Neutrophil (primary cell): Measurements from ENCODE around the gene GCM1.
"Not testable (repeated sequence)": the region's sequence is repeated elsewhere in the genome, so short reads cannot be mapped to it uniquely, and the experiment has no call there.

ENCODE experiments used
- H3K27ac ChIP-seq: fragments of 200-600 bp; sonication (generic); 2 replicates; pipeline ENCODE4 v1.5.1; 2016; ENCODE audit warnings: mild to moderate bottlenecking, moderate library complexity
- H3K27me3 ChIP-seq: fragments of 200-600 bp; sonication (generic); 2 replicates; pipeline ENCODE4 v1.6.0; 2016; ENCODE audit warnings: mild to moderate bottlenecking
- H3K36me3 ChIP-seq: fragments of 200-600 bp; sonication (generic); 2 replicates; pipeline ENCODE4 v1.5.1; 2017
- H3K4me1 ChIP-seq, 2 experiments: fragments of 200-600 bp in 1 of 2; sonication (generic) in 1 of 2; 1 replicate in 1 of 2; 2 replicates in 1 of 2; pipeline versions ENCODE4 v1.5.1 to v1.6.1; 2013 to 2016; ENCODE audit warnings: low read depth in 1 of 2, low read length in 1 of 2, mild to moderate bottlenecking in 1 of 2, moderate library complexity in 1 of 2; ENCODE audit not compliant: control insufficient read depth in 1 of 2, insufficient read depth in 1 of 2
- H3K4me3 ChIP-seq, 2 experiments: fragments of 200-600 bp in 1 of 2; sonication (generic) in 1 of 2; 1 replicate in 1 of 2; 2 replicates in 1 of 2; pipeline ENCODE4 v1.5.1; 2013 to 2016; ENCODE audit warnings: low read depth in 1 of 2, low read length in 1 of 2, mild to moderate bottlenecking in 1 of 2, moderate library complexity in 1 of 2
- H3K9me3 ChIP-seq: fragments of 200-600 bp; sonication (generic); 2 replicates; pipeline ENCODE4 v1.5.1; 2016
- TF ChIP-seq, protein P1 (sequence below): fragments of 200-600 bp; sonication (generic); IDR thresholded peaks from 2 replicates; pipeline ENCODE4 v1.5.1; 2016; ENCODE audit warnings: antibody characterized with exemption

The GCM1 gene

DNA sequence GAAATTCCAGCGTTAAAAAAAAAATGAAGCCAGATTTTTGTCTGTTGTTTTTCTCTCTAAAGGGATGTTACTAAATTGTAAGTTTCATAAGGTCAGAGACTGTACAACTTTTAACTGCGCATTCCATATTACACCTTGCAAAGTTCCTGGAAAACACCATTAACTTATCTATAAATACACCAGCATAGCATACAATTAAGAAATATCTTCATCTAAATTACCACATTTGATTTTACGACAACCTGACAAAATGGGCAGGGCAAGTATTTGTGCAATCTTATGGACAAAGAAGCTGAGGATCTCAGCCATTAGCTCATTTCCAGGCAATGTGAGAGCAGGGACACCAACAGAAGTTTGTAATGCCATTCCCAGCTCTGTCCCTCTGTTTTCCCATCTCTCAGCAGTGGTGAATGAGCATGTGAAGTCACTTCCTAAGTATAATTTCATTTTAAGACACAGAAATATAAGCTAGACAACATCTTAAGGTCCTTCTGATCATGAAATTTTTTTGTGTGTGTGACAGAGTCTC is 12.9 kb upstream of the GCM1 start:
- no peaks in the 10 kb centered on the region for H3K27me3 ChIP-seq
- H3K9me3 ChIP-seq: no peaks in the 10 kb centered on the region
- no peaks in the 10 kb centered on the region for H3K36me3 ChIP-seq
- peaks cover 17 to 18% of the 10 kb centered on the region in 2 experiments for H3K4me1 ChIP-seq
- TF ChIP-seq, protein P1, sequence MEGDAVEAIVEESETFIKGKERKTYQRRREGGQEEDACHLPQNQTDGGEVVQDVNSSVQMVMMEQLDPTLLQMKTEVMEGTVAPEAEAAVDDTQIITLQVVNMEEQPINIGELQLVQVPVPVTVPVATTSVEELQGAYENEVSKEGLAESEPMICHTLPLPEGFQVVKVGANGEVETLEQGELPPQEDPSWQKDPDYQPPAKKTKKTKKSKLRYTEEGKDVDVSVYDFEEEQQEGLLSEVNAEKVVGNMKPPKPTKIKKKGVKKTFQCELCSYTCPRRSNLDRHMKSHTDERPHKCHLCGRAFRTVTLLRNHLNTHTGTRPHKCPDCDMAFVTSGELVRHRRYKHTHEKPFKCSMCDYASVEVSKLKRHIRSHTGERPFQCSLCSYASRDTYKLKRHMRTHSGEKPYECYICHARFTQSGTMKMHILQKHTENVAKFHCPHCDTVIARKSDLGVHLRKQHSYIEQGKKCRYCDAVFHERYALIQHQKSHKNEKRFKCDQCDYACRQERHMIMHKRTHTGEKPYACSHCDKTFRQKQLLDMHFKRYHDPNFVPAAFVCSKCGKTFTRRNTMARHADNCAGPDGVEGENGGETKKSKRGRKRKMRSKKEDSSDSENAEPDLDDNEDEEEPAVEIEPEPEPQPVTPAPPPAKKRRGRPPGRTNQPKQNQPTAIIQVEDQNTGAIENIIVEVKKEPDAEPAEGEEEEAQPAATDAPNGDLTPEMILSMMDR: no peak
- no peak overlapping the region for H3K27ac ChIP-seq
- H3K4me3 ChIP-seq: no peak overlapping the region

DNA sequence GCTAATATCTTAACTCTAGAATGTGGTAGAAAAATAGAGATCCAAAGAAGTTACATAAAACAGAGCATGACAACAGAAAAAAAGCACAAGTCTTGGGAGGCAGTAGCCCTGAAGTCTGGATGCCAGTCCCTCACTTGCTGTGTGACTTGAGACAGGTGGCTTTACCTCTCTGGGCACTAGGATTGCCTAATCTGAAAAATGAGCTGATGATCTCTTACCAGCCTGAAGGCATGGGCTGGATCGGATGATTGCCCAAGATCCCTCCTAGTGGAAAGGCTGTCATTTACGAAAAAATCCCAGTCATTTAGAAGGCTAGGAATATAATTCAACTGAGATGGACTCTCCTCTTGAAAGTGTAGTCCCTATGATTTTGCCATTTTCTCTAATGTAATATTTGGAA is 10.9 kb upstream of the GCM1 start:
- Histone ChIP-seq H3K36me3 (no peaks in the 10 kb centered on the region), H3K9me3 (no peaks in the 10 kb centered on the region), H3K27me3 (no peaks in the 10 kb centered on the region), H3K4me1 (peaks cover 17 to 18% of the 10 kb centered on the region in 2 experiments), H3K27ac (no peak overlapping the region), H3K4me3 (no peak overlapping the region)
- TF ChIP-seq, protein P1: no peak

DNA sequence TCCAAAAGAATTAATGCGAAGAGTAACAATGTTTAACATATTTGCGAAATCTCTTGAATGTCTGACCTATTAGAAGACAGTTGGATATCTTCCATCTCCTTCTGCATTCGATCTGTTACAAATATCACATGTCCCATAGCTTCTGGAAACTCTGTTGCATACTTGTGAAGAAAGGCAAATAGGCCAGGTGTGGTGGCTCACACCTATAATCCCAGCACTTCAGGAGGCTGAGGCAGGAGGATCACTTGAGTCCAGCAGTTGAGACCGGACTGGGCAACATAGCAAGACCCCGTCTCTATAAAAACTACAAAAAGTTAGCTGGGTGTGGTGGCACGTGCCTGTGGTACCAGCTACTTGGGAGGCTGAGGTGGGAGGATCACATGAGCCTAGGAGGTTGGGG is 9.4 kb upstream of the GCM1 start:
- H3K36me3 ChIP-seq, H3K9me3 ChIP-seq, H3K27ac ChIP-seq, H3K4me3 ChIP-seq, H3K27me3 ChIP-seq: not testable (repeated sequence)
- H3K4me1 ChIP-seq: peaks cover 17 to 18% of the 10 kb centered on the region in 2 experiments

DNA sequence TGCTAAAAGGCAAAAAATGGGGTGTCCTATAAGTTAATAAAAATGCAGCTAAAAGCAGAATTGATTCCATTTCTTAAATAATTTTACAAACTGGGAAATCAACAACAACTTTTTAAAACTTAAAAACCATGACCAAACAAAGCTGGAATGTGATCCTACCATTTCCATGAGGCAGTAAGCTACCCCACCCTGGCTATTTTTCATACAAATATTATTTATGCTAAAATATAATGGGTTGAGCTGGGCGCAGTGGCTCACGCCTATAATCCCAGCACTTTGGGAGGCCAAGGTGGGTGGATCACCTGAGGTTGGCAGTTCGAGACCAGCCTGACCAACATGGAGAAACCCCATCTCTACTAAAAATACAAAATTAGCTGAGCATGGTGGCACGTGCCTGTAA is 6.6 kb upstream of the GCM1 start:
- H3K27ac ChIP-seq, H3K27me3 ChIP-seq, H3K9me3 ChIP-seq, H3K36me3 ChIP-seq, H3K4me3 ChIP-seq, H3K4me1 ChIP-seq: not testable (repeated sequence)

DNA sequence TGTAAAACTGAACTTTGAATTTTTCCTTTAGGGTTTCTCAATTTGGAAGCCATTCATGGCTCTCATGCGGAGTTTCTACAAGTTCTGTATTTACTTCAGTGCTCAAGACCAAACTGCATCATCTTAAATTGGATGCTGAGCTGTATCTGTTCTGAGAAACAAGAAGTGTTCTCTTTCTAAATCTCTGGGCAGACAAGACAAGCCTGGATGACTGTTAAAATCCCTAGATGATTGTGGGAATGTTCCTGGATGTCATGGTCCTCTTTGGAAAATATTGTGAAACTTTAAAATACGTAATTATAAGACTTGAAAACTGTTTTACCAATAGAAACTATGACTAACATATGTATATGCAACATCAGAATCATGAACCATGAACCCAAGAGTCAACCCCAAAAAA is 6.2 kb upstream of the GCM1 start:
- Histone ChIP-seq H3K36me3 (no peaks in the 10 kb centered on the region), H3K9me3 (no peaks in the 10 kb centered on the region), H3K27ac (no peak overlapping the region), H3K4me3 (no peak overlapping the region), H3K27me3 (no peaks in the 10 kb centered on the region), H3K4me1 (no peaks in the 10 kb centered on the region)
- TF ChIP-seq, protein P1: no peak

DNA sequence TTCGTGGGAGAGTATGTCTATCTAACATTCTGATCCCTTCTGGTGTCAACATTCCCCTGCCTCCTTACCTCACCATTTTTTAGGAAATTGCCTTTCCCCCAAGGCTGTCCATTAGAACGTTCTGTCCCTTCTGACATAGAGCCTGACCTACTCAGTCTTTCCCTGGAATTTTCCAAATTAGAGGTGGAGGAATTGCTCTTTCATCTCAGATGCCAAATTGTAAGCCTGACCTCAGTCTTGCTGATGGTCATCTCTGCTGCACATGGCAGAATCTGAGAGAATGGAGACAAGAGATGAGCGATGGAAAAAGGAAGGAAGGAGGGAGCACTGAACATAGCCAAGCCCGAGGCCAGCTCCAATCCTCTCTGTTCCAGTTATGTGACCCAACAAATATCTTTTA is 5.4 kb upstream of the GCM1 start:
- TF ChIP-seq, protein P1: no peak
- no peaks in the 10 kb centered on the region for H3K4me1 ChIP-seq
- H3K9me3 ChIP-seq: no peaks in the 10 kb centered on the region
- no peaks in the 10 kb centered on the region for H3K27me3 ChIP-seq
- no peaks in the 10 kb centered on the region for H3K36me3 ChIP-seq
- H3K4me3 ChIP-seq: no peak overlapping the region
- no peak overlapping the region for H3K27ac ChIP-seq

DNA sequence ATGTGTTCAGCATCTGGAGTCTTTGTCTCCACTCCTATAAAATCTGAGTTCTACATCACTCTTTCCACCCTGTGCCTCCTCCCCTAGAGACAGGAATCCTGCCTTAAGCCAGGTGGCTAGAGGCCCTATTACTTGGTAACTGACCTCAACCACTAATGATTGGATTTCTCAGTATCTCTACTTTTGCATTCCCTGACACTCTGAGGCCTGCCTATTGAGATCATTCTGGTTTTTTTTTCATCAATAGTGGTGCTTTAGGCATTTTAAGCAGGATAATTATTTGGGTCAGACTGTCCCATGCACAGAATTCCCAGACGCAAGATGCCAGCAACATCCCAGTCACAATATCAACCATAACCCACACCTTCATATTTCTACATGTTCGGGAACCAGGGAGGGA is 3.9 kb upstream of the GCM1 start:
- H3K4me3 ChIP-seq: no peak overlapping the region
- H3K9me3 ChIP-seq: no peaks in the 10 kb centered on the region
- no peaks in the 10 kb centered on the region for H3K36me3 ChIP-seq
- H3K27me3 ChIP-seq: no peaks in the 10 kb centered on the region
- H3K27ac ChIP-seq: no peak overlapping the region
- no peaks in the 10 kb centered on the region for H3K4me1 ChIP-seq
- TF ChIP-seq, protein P1: no peak
